Stimulated activated naive CD4-positive, alpha-beta T cell treated with Interleukin-2 at 50 U/mL for 16 hours (primary cell): ENCODE data around the gene SAP30L.

Experiments used
- DNase-seq: peaks from one replicate; lab custom pipeline; 2025; lab: John Stamatoyannopoulos, UW

SAP30L gene

DNA sequence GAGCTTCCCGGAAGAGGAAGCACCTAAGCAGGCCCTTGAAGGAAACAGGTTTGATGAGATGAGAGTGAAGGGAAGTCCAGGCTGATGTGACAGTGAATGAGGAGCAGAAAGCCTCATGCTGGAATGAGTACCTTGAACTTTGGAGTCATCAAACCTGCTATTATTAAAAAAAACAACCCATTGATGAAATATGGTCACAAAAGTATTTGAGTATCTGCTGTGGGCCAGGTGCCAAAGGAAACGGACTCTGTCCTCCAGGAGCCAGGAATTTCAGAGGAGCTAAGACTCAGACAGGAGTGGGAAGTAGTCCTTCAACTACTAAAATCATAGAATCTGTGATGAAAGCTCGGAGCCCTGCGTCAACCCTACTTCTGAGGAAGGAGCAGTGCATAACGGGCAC, 20.4 kb downstream of the SAP30L start:
- no peak for DNase-seq

DNA sequence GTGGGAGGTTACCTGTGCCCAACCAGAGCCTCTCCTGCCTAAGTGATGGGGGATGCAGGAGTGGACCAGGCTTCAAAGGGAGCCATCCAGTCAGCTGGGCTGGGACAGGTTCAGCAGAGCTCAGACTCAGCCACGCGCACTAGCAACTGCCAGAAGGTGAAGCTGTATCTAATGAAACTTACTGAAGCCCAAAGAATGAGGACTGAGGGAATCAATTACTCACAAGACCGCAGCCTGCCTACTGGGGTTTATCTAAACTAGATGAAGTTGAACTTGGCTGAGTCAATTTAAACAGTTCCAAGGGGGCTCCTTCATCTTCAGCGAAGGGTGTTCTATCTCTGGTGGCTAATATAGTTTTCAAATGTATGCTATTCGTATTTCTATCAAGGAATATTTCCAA, 20.9 kb downstream of the SAP30L start:
- no peak for DNase-seq

DNA sequence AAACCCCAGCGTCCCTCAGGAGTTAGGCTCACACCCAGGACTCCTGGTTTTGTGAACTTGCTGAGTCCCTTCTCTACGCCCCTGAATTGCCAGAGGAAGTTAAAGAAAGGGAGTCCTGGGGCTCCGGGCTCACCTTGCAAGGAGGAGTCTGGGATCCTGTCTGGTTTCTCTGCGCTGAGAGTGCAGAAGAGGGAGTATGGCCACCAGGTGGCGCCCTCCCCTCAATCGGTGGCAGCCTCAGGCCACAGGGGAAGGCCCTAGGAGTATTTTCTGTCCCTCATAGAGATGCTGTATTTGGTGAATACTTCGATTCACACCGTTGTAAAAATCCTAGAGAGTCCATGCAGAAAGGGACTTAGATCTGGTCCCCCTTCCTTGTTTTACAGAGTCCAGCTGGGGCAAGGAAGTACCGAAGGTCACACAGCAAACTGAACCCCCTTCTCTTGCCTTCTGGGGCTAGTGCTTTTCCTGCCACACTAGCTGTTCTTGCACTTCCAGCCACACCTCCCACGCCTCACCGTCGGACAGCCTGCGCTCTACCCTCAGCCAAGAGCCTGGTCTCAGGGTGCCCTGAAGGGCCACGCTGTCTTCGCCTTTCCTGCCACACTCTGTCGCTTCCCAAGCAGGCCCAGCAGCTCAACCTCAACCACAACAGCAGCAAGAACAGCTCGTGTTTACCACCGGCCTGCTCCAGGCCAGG, 22.0 kb downstream of the SAP30L start:
- peak; percentile 67 for DNase-seq

DNA sequence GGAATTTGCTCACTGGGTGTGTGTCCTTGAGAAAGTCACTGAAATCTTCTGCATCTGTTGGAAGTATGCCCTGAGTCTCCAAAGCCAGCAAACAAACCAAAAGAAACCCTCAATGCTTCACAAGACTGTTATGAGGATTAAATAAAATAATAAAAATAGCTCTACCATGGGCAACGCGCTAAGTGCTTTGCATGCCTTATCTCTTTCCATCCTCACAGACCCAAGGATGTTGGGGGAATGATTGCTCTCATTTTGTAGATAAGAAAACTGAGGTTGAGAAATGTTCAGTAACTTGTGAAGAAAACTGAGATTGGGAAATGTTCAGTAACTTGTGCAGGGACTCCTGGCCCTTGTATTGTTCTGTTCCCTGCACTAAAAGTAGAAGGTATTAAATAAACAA, 24.3 kb downstream of the SAP30L start:
- no peak for DNase-seq

DNA sequence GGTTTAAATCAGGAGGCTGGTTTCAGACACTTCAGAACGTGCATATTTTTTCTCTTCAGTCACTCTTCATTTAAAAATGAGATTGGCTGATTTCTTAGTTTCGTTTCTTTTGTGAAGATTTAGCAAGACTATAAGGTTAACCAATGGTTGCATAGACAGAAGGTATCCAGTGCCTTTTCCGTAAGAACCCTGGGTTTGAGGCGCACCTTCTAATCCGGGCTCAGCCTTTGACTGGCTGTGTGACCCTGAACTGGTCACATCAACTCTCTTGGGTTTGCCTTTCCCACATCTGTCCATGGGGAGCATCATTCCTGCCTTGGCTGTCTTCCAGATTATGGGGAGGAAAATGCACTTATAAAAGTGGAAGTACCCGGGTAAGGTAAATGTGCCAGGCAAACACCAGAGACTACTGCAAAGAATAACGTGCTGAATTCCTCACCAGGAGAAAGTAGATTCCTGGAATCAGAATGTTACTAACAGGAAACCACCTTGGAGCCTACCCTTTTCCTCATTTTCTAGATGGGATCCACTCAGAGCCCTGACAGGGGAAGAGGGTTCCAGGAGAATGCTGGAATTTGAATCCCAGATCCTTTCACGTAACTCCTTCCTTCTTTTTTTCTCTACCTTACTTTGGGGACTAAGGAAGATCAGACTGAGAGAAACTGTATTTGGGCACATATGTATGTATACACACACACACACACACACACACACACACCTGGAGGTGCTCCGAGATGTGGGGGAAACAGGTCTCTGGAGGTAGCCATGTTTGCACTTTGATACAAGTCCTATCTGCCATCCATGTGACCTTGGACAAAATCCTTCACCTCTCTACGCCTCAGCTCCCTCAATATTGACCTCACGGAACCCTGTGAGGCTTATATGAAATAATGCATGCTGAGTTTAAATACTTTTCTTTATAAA, 25.4 kb downstream of the SAP30L start:
- DNase-seq, result no peak

DNA sequence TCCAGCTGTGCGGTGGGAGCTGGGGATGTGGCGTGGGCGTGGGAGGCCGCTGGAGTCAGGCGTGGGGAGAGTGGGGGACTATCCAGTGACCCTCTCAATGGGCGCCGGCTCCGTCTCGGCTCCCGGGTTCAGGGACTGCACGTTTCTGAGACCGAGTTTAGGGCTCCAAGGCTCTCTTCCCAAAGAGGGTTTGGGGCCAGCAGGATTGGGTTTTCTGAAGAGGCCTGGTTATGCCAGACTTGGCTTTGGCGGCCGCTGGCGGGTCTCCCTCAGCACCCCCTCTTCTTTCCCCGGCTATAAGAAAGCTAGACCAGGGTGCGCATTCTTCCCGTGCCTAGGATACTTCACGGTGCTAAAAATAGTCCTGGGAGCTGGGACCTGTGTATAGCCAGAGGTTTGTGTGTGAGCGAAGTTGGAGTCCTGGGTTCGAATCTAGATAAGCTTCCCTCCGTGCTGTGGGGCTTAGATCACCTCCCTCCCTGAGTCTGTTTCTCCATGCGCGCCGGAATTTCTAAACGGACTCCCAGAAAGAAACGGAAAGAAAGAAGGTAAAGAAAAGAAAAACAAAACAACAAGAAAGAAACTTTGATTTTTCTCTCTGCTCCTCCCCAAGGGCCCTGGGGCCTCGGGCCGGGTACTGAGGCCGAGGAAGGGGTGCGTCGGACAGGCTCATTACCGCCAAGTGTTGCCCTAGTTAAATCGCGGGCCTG, 27.2 kb downstream of the SAP30L start:
- no peak for DNase-seq

DNA sequence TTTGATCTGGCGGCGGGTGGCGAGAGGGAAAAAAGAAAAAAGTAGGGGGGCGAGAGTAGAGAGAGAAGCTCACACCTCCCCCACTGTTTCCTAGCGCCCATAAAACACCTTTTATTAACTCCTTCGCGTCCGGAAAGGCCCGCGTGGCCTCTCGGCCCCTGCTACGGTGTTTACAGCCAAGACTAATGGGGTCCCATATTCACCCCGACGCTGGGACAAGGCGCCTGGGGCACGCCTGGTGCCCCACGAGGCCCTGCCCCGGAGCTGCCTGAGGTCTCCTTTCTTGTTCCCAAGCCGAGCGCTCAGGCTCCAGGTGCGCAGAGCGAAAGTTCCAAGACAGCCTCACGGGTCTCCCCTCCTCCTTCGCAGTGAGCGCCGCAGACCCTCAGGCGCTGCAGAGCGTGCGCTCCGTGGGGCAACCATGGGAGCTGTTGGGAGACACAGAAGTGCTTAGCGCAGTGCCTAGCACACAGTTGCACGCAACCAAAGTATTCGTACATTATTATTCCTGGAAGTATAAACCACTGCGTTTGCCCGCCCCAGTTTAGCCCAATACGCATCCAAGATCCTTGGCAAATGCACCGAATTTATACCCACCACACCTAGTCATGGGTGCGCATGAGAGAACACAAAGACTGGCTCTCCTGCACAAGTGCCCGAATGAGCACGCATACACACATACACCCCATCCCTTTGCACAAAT, 27.9 kb downstream of the SAP30L start:
- no peak for DNase-seq

DNA sequence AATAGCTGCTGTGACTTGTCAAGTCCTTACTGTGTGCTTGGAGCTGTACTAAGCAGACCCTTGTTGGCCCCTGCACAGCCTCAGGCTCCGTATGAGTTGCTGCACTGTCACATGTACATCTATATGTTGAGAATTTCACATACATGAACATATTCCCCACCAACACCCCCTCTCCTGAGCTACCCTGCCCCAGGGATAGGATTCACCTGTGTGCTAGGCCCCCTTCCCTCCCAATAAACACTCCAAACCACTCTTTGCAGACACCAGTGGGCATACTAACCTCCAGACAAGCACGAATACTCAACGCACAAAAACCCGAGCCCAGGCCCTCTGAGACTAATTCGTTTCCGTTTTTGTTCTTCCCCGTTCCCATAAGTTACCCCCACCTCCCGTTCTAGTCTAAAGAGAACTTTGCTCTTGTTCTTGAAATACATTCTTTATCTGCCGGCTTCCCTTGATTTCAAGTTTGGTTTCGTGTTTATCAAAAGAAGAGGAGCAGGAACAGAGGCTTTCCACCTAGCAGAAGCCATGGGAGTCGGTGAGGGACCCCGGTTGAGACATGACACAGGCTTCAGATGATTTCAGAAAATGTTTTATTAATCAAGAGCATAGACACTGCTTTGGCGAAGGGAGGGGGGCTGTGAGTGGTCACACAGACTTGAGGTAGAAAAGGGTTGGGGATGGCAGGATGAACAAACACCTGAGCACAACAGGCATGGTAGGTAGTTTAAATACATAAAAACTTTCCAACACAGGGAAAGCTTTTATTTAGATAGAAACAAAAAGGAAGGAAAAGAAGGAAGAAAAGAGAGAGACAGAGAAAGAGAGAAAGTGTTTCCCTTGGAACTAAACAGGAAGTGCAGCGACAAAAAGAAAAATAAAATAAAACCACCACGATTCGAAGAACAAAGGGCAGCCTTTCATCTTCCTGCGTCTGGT, 28.9 kb downstream of the SAP30L start:
- DNase-seq, result no peak

DNA sequence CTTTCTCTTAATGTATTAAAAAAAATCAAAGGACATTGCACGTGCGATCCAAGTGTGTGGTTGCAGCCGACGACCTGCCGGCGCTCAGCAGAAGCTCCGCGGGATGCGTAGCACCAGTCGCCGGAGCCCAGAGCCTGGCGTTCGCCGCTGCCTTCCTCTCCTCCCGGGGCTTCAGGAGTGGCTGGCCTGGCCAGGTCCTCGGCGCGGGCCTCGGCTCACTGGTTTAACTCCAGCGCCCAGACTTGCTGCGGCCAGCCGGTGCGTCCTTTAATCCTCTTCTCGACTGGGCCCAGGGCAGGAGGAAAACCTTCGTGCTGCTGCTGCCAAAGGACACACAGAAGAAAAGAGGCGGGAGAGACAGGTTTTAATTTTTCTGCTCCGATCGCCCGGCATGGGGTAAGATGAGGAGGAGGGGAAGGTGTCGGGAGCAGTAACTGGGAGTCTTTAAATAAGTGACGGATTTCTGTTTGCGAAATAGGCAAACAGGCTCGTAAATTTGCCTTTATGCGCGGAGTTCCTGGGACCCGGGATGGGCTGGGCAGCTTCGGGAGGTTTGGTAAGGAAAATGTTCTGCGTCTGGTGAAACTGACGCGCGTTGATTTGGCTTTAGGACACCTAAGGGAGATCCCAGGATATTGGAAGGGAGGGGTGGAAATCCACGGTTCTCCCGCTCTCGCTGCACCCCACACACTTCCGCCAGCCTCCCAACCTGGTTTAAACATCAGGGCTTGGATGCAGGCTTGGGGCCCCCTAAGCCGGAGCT, 30.0 kb downstream of the SAP30L start:
- DNase-seq, result no peak

DNA sequence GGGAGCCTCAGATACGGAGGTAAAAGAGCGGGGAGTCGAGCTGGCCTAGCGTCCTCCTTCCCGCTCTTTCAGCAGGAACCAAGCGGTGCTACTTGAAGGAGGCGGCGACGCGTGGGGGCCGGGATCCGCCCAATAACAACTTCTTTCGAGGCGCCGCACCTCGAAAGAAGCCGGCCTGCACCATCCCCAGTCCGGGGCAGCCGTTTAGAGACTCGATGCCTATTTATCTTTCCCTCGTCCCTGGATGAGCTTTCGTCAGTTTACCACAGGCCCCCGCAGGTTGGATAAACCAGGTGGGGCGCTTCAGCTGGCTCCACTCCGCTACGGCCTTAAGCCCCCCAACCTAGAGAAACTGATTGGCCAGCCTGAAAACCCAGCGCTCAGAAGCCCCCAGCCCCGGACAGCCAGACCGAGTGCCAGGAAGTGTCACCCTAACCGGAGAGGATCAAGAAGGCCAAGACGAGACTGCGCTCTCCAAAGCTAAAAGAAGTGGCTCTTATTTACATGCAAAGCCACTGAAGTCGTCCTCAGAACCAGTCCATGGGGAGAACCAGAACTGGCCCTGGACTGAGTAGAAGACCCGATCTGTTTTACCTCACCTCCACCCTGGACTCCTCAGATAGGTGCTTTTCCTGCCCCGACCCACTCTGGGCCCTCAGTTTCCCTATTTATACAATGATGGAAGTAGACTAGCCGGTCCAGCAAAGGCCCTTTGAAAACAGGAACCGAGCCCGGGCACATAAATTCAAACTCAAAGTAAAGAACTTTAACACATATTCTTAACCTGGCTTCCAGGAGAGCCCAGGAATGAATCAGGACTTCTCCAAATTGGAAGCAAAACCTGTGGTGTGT, 30.8 kb downstream of the SAP30L start:
- DNase-seq, result no peak

DNA sequence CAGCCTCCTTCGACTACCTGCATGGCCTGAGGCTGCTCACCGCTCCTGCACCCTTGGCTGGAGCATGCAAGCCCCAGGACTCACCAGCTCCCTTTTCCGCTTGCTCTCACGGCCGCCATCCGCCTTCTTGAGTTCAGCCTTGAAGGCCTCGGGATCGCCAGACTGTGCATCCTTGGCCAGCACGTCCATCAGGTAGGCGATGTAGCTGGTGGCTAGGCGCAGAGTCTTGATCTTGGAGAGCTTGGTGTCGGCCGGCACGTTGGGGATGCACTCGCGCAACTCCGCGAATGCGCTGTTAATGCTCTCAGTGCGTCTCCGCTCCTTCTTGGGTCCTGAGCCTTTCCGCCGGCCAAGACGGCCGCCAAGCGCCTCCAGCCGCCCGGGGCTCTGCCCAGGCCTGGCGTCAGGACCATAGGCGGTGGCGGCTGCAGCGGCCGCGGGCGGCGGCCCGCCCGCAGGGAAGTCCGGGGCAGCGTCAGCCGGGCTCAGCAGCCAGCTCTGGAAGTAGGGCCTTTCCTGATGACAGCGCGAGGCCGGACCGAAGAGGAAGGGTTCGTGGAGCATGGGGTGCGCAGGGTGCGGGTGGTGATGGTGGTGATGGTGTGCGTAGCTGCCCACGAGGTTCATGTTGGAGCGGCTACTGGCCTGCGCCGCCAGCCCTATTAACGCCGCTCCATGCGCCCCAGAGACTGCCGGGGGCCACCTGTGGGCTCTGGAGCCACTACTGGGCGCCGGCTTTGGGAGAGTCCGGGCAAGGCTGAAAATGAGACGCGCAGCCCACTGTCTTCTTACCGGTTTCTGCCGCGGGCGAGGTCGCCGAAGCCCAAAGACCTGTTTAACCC, 31.8 kb downstream of the SAP30L start:
- DNase-seq, result no peak

DNA sequence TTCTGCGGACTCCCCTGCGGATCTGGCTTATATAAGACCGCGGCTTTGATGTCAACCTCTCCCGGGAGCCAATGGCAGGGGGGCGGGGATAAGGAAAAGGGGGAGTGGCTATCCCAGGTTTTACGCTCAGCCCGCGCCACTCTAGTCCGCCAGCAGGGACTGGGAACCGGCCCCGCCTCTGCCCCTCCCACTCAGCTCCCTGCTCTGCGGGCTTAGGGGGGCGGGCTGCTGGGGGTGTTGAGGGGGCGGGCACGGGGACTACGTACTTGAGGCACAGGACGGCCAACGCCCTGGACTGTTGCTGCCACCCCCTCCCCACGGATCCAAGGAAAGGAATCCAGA, 32.4 kb downstream of the SAP30L start, which contains the start of gene HAND1:
Gene HAND1, minus strand, starts transcription at position 4 of the 342 bp plus-strand sequence. CDS start 219 bp downstream, outside the sequence.
- DNase-seq, result no peak

DNA sequence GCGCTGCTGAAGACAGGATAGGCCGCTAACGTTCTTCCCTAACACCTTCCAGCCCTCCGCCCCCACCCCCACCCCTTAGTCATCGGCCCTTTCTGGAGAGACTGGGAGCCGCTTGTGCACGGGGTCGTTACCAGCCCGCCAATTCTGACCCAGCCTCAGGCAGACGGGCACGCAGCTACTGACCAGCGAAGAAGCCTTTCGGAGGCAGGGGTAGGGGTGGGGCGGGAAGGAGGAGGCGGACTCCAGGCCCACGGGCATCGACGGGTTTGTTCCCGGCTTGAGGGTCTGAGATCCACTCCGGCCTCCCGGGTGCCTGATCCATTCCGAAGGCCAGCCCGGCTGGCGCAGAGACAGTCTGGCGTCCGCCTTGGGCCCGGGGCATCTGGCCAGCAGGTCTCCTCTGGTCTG, 33.0 kb downstream of the SAP30L start:
- DNase-seq, result no peak

DNA sequence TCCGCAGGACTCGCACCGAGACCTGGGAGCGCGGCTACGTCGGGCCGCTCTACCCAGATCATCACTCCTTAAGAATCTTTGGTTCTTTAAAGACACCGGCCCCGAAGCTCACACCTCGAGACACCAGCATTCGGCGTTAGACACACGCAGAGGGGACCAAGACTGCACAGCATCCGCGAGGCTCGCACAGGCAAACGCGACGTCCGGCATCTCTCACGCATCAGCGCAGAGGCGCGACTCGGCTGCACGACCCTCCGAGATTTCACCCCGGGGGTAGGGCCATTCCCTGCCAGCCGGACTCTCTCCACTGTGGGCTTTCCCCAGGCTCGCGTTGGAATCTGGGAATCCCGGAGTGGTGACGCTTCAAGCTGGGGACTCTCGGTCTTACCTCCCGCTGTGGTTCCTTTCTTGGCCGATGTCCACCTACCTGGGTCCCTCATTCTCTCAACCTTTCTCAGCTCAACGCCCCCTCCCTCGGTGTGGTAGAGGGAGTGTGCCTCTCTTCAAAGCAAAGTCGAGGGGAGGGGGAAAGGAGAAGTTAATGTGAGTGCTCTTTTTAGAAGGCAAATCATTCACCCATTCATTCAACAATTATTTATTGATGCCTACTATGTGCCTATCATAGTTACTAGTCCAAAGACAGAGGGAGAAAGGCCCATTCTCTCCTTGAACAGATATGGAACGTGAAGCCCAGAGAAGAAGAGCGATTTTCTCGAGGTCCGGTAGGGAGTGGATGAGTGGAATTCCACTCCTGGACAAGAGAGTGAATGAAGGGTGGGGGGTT, 33.6 kb downstream of the SAP30L start:
- no peak for DNase-seq

DNA sequence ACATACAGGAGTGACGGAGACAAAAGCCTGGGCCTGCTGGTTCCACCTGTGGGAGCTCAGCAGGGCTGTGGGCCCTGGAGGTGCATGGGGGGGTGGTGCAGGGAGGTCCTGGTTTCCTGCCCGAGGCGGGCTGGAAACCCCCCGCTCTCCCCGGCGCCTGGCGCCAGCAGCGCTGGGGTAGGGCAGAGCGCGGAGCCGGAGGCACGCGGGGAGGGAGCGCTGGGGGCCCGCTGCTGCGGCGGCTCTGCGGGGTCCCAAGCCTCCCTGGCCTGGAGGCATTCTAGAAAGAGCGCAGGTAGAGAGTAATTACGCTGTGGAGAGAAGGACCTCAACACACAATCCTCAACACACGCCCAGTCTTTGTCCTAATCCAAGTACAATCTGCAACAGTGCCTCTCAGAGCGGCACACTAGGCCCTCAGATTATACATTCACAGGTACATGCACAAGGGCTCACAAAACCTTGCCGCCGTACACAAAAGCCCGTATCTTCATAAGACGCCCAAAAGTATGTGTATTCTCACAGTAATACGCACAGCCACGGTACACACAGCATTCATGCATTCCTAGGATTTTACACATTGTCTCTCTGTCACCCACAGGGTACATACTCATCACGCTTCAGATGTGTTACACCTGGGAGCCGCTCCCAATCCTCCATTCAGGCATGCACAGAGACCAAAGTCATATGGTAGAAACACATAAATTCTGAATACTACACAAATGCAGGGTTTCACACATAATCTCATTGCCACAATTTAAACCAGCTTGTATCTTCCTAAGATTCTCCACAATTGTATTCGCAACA, 34.4 kb downstream of the SAP30L start:
- no peak for DNase-seq

DNA sequence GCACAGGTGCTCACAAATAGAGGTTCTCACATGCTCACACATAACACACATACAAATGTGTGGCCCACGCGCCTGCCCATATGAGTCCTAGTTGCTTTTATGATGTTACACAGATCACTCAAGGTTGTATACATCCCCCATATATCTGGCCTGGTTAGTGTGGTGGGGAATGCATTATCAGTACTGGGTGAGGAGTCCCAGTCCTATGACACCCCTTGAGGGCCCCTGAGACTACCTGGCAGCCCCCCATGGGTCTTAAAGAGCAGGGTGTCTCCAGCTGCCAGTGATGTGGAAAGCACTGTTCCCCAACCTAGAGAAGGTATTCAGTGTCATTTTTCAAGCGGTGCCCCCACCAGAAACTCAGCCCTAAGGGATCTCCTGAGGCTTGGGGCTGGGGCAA, 35.0 kb downstream of the SAP30L start:
- DNase-seq, result no peak
